Jurkat, Clone E6-1 (cell line): ENCODE data around the gene CARD9.

Source experiments
- DNase-seq: peaks from one replicate; pipeline ENCODE4 v3.0.0-alpha.2; 2011; ENCODE audit warnings: low read depth, low spot score
- H3K4me3 ChIP-seq: 2 replicates; pipeline ENCODE4 v1.5.1; 2011; ENCODE audit warnings: mild to moderate bottlenecking, low read length, control low read depth, moderate library complexity

Gene CARD9

GRCh38 chr9:136403915-136404800 is 30.7 kb upstream of the CARD9 start:
- no peak overlapping the region for H3K4me3 ChIP-seq
- DNase-seq = no peak

- peak; percentile 25 for DNase-seq
- no peak overlapping the region for H3K4me3 ChIP-seq
Measured at GRCh38 chr9:136403538-136403914, 30.1 kb upstream of the CARD9 start.

GRCh38 chr9:136402067-136402466 is 28.6 kb upstream of the CARD9 start:
- DNase-seq = no peak
- no peak overlapping the region for H3K4me3 ChIP-seq

GRCh38 chr9:136401173-136401922 is 27.9 kb upstream of the CARD9 start:
- no peak overlapping the region for H3K4me3 ChIP-seq
- DNase-seq = no peak

- DNase-seq = peak; percentile 77
- H3K4me3 ChIP-seq = peak within 1 kb of the TSS; percentile 87
Measured at GRCh38 chr9:136400038-136400834, 26.8 kb upstream of the CARD9 start, which contains the start of gene SNAPC4. Gene SNAPC4, minus strand, starts transcription at chr9:136400170. Its CDS starts 1,742 bp downstream, at chr9:136398428.

GRCh38 chr9:136399176-136400037 is 25.9 kb upstream of the CARD9 start:
- DNase-seq = no peak
- peak overlapping the region; percentile 87 for H3K4me3 ChIP-seq

- H3K4me3 ChIP-seq = no peak overlapping the region
- no peak for DNase-seq
Measured at GRCh38 chr9:136398286-136398685, 24.8 kb upstream of the CARD9 start.

- no peak overlapping the region for H3K4me3 ChIP-seq
- DNase-seq = no peak
Measured at GRCh38 chr9:136397643-136398042, 24.2 kb upstream of the CARD9 start.

- no peak for DNase-seq
- no peak overlapping the region for H3K4me3 ChIP-seq
Measured at GRCh38 chr9:136396219-136396515, 22.7 kb upstream of the CARD9 start.

- no peak overlapping the region for H3K4me3 ChIP-seq
- DNase-seq = no peak
Measured at GRCh38 chr9:136395345-136396218, 22.1 kb upstream of the CARD9 start.

- DNase-seq = no peak
- no peak overlapping the region for H3K4me3 ChIP-seq
Measured at GRCh38 chr9:136395020-136395340, 21.5 kb upstream of the CARD9 start.

- DNase-seq = no peak
- no peak overlapping the region for H3K4me3 ChIP-seq
Measured at GRCh38 chr9:136394312-136395019, 21.0 kb upstream of the CARD9 start.

GRCh38 chr9:136393531-136393930 is 20.1 kb upstream of the CARD9 start:
- H3K4me3 ChIP-seq = no peak overlapping the region
- DNase-seq = no peak

- H3K4me3 ChIP-seq = no peak overlapping the region
- DNase-seq = no peak
Measured at GRCh38 chr9:136392538-136393449, 19.3 kb upstream of the CARD9 start.

GRCh38 chr9:136391737-136392537 is 18.5 kb upstream of the CARD9 start:
- no peak overlapping the region for H3K4me3 ChIP-seq
- no peak for DNase-seq

GRCh38 chr9:136389396-136389795 is 15.9 kb upstream of the CARD9 start:
- H3K4me3 ChIP-seq = no peak overlapping the region
- DNase-seq = peak; percentile 68
